ENCODE data around the gene TOM1L2.

Gene TOM1L2

GRCh38 chr17:17893801-17894644 is 78.2 kb downstream of the TOM1L2 start:
- DNase-seq: no peak

GRCh38 chr17:17892731-17893130 is 79.5 kb downstream of the TOM1L2 start:
- DNase-seq: no peak

GRCh38 chr17:17892009-17892408 is 80.2 kb downstream of the TOM1L2 start:
- no peak for DNase-seq

GRCh38 chr17:17890773-17891759 is 81.1 kb downstream of the TOM1L2 start:
- peak in 4 of 5 experiments; percentile 3 to 66 (median 10) for DNase-seq

GRCh38 chr17:17889922-17890321 is 82.3 kb downstream of the TOM1L2 start:
- no peak for DNase-seq

- no peak for DNase-seq
Observed at GRCh38 chr17:17888821-17889220, 83.4 kb downstream of the TOM1L2 start.

- DNase-seq: no peak
Observed at GRCh38 chr17:17888371-17888770, 83.8 kb downstream of the TOM1L2 start.

GRCh38 chr17:17887752-17888304 is 84.4 kb downstream of the TOM1L2 start:
- DNase-seq: no peak

GRCh38 chr17:17886726-17887125 is 85.5 kb downstream of the TOM1L2 start:
- DNase-seq: no peak

GRCh38 chr17:17886226-17886625 is 86.0 kb downstream of the TOM1L2 start:
- no peak for DNase-seq

GRCh38 chr17:17884391-17885357 is 87.5 kb downstream of the TOM1L2 start:
- no peak for DNase-seq

GRCh38 chr17:17883801-17884200 is 88.4 kb downstream of the TOM1L2 start:
- DNase-seq: no peak

GRCh38 chr17:17882082-17882581 is 90.1 kb downstream of the TOM1L2 start:
- no peak for DNase-seq

- no peak for DNase-seq
Observed at GRCh38 chr17:17880577-17881196, 91.5 kb downstream of the TOM1L2 start.

GRCh38 chr17:17877529-17878358 is 94.5 kb downstream of the TOM1L2 start:
- no peak for DNase-seq

- DNase-seq: no peak
Observed at GRCh38 chr17:17876959-17877528, 95.2 kb downstream of the TOM1L2 start.

- DNase-seq: no peak
Observed at GRCh38 chr17:17874478-17874877, 97.7 kb downstream of the TOM1L2 start.

GRCh38 chr17:17873450-17873991 is 98.7 kb downstream of the TOM1L2 start:
- DNase-seq: no peak

GRCh38 chr17:17872547-17873345 is 99.5 kb downstream of the TOM1L2 start:
- no peak for DNase-seq
